NCI-H187 (cell line): Measurements from ENCODE around the gene GOLGA8K.
"Not testable (repeated sequence)": the region's sequence is repeated elsewhere in the genome, so short reads cannot be mapped to it uniquely, and the experiment has no call there.

Experiments used
- DNase-seq, 2 experiments: peaks; one replicate each; lab custom pipeline; 2025; lab: John Stamatoyannopoulos, UW

The GOLGA8K gene

GRCh38 chr15:32352748-32353147, 50.3 kb downstream of the GOLGA8K start:
- DNase-seq, result not testable (repeated sequence)

- DNase-seq, result not testable (repeated sequence)
Measured at GRCh38 chr15:32350563-32351220, 52.4 kb downstream of the GOLGA8K start.

DNA sequence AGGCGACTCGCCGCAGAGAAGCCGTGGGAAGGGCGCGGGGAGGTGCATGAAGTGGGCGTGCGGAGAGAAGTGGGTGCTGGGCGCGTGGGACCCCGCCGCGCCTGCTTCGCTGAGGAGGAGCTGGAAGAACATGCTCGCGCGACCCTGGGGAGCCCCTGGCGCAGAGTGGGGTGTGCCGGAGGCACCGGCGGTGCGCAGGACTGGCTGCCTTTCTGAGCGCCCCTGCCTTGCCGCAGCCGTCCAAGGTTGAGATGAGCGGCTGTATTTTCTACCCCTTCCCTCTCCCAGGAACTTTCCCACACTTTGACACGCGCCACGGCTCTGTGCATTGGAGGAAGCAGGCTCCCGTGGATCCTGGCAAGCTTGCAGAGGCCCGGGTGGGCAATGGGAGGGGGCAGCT, 56.1 kb downstream of the GOLGA8K start:
- DNase-seq, result not testable (repeated sequence)

- not testable (repeated sequence) for DNase-seq
Measured at GRCh38 chr15:32345978-32346547, 57.0 kb downstream of the GOLGA8K start.

DNA sequence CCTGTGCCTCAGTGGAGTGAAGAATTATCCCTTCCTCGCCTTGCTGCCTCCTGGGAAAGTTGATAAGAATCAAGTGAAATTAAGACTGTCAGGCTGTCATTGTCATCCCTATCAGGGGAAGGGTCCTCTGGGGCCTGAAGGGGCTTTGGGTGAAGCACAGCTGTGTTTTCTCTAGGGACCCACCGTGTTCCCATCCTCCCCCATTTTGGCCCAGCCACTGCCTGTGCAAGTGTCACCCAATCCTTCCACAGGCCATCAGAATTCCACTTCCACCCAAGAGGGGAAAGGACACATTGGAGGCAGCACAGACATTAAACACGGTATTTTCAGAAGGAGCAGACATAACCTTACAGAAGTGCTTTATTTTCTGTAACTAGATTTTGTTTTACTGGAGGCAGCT, 59.2 kb downstream of the GOLGA8K start:
- not testable (repeated sequence) for DNase-seq
